CD1c-positive myeloid dendritic cell (primary cell): ENCODE data around the gene CDYL.
A peak's percentile ranks its signal among the peaks of the same experiment; 100 is the strongest.

Experiments
- DNase-seq: peaks from one replicate; pipeline ENCODE4 v3.0.0-alpha.2; 2016; ENCODE audit errors: extremely low spot score

Gene CDYL

GRCh38 chr6:4776131-4776492 lies at the start of gene CDYL:
TSS of gene CDYL (plus strand) at chr6:4776404. CDS start at chr6:4776784, 380 bp downstream.
- peak; percentile 97 for DNase-seq

- no peak for DNase-seq
Measured at GRCh38 chr6:4726645-4727044, 49.6 kb upstream of the CDYL start.

GRCh38 chr6:4727217-4727616 lies 49.0 kb upstream of the CDYL start:
- no peak for DNase-seq

GRCh38 chr6:4727671-4728435 lies 48.4 kb upstream of the CDYL start:
- DNase-seq, result no peak

GRCh38 chr6:4728436-4728769 lies 47.8 kb upstream of the CDYL start:
- DNase-seq, result no peak

GRCh38 chr6:4728926-4729325 lies 47.3 kb upstream of the CDYL start:
- DNase-seq, result no peak

GRCh38 chr6:4731996-4732395 lies 44.2 kb upstream of the CDYL start:
- no peak for DNase-seq

- DNase-seq, result no peak
Measured at GRCh38 chr6:4732691-4733315, 43.4 kb upstream of the CDYL start.

- DNase-seq, result no peak
Measured at GRCh38 chr6:4736371-4736873, 39.8 kb upstream of the CDYL start.

GRCh38 chr6:4740032-4740431 lies 36.2 kb upstream of the CDYL start:
- no peak for DNase-seq

GRCh38 chr6:4743062-4743461 lies 33.1 kb upstream of the CDYL start:
- no peak for DNase-seq

- no peak for DNase-seq
Measured at GRCh38 chr6:4743926-4744325, 32.3 kb upstream of the CDYL start.

GRCh38 chr6:4747588-4747987 lies 28.6 kb upstream of the CDYL start:
- DNase-seq, result no peak

- no peak for DNase-seq
Measured at GRCh38 chr6:4751823-4752464, 24.3 kb upstream of the CDYL start.

GRCh38 chr6:4756247-4756646 lies 20.0 kb upstream of the CDYL start:
- DNase-seq, result no peak

GRCh38 chr6:4759997-4760396 lies 16.2 kb upstream of the CDYL start:
- DNase-seq, result no peak

GRCh38 chr6:4760773-4761172 lies 15.4 kb upstream of the CDYL start:
- no peak for DNase-seq

GRCh38 chr6:4762294-4762693 lies 13.9 kb upstream of the CDYL start:
- DNase-seq, result no peak

- no peak for DNase-seq
Measured at GRCh38 chr6:4763921-4764320, 12.3 kb upstream of the CDYL start.

GRCh38 chr6:4768815-4769214 lies 7.4 kb upstream of the CDYL start:
- no peak for DNase-seq

- DNase-seq, result no peak
Measured at GRCh38 chr6:4772750-4773149, 3.5 kb upstream of the CDYL start.

GRCh38 chr6:4773181-4773580 lies 3.0 kb upstream of the CDYL start:
- no peak for DNase-seq

GRCh38 chr6:4774296-4774695 lies 1.9 kb upstream of the CDYL start:
- no peak for DNase-seq
